Skeletal muscle tissue (tissue), 4 donors: Measurements from ENCODE around the gene TMCO4. TPM values are rescaled to one million over a fixed set of nuclear protein-coding genes. Genes with fewer than 3 reads are reported as not detected.

Experiments used
- H3K27ac ChIP-seq: one replicate; pipeline ENCODE4 v1.7.0; 2013; ENCODE audit warnings: mild to moderate bottlenecking, low read depth, low read length, inconsistent platforms
- H3K27me3 ChIP-seq, 3 donors: one replicate each; pipeline ENCODE4 v1.7.0; 2013; ENCODE audit warnings: low read length in 3 of 3; ENCODE audit not compliant: control insufficient read depth in 3 of 3, insufficient read depth in 3 of 3
- H3K36me3 ChIP-seq, 3 donors: one replicate each; pipeline ENCODE4 v1.7.0; 2013; ENCODE audit warnings: low read length in 3 of 3; ENCODE audit not compliant: control insufficient read depth in 3 of 3, insufficient read depth in 3 of 3
- H3K4me1 ChIP-seq, 3 donors: one replicate each; pipeline ENCODE4 v1.7.0; 2013; ENCODE audit warnings: low read length in 3 of 3, mild to moderate bottlenecking in 3 of 3; ENCODE audit not compliant: control insufficient read depth in 3 of 3, insufficient read depth in 3 of 3
- H3K4me3 ChIP-seq, 3 donors: one replicate each; pipeline ENCODE4 v1.7.0; 2013; ENCODE audit warnings: low read length in 3 of 3
- H3K9ac ChIP-seq, 3 donors: one replicate each; pipeline ENCODE4 v1.7.0; 2013; ENCODE audit warnings: low read length in 3 of 3, mild to moderate bottlenecking in 3 of 3, moderate library complexity in 2 of 3, low read depth in 1 of 3
- H3K9me3 ChIP-seq, 3 donors: one replicate each; pipeline ENCODE4 v1.7.0; 2013; ENCODE audit warnings: low read length in 3 of 3; ENCODE audit not compliant: control insufficient read depth in 3 of 3
- total RNA-seq: library from RNA; depleted of rRNA; stranded (reverse); fragments of >200 nt; gene quantifications from one replicate; pipeline ENCODE4 v1.2.3, GENCODE V29; 2014
- donor health status: Osteomylitis.

TMCO4 gene
- total RNA-seq, 1 donor from 2014 or later: 2.6 TPM

DNA sequence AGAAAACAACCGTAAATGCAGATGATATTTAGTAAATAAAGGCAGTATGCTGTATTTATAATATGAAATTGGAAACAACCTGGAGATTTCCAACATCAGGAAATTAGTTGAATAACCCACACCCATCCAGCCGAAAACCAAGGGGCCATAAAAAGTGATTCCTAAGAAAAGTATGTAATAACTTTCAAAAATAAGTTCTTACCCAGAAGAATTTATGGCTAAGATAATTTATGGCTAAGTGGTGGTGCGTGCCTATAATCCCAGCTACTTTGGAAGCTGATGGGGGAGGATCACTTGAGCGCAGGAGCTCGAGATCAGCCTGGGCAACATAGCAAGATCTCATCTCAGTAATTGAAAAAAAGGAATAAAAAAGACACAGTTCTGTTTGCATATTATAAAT lies 43.2 kb downstream of the TMCO4 start:
- H3K9me3 ChIP-seq: no peaks in the 10 kb centered on the region
- no peak overlapping the region for H3K4me3 ChIP-seq
- H3K9ac ChIP-seq: no peak overlapping the region
- H3K36me3 ChIP-seq: peaks cover 0 to 5% (median 0%) of the 10 kb centered on the region in 3 donors
- peaks cover 7 to 22% (median 18%) of the 10 kb centered on the region in 3 donors for H3K4me1 ChIP-seq
- no peak overlapping the region for H3K27ac ChIP-seq
- no peaks in the 10 kb centered on the region for H3K27me3 ChIP-seq

DNA sequence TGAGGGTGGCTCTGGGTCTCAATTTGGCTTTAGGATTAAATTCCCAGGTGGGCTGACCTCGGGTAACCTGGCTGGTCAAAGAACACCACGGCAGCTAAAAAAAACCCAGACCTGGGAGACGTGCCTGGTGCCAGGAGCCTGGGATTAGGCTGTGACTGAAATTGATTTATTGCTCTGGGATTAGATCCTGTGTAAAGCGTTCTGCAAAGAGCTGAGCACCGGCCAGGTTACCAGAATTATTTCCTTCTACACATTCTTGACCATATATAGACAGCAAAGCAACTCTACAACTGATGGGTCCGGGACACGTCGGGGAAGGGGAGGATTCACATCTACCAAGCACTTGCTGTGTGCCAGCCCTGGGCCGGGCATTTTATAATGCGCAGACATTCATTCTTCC lies 45.2 kb downstream of the TMCO4 start:
- no peaks in the 10 kb centered on the region for H3K9me3 ChIP-seq
- H3K36me3 ChIP-seq: peaks cover 0 to 5% (median 2%) of the 10 kb centered on the region in 3 donors
- no peaks in the 10 kb centered on the region for H3K27me3 ChIP-seq
- H3K27ac ChIP-seq: peak overlapping the region; percentile 4
- peak overlapping the region in 1 of 3 donors; percentile 57 for H3K9ac ChIP-seq
- H3K4me3 ChIP-seq: no peak overlapping the region
- H3K4me1 ChIP-seq: peaks cover 7 to 22% (median 18%) of the 10 kb centered on the region in 3 donors

DNA sequence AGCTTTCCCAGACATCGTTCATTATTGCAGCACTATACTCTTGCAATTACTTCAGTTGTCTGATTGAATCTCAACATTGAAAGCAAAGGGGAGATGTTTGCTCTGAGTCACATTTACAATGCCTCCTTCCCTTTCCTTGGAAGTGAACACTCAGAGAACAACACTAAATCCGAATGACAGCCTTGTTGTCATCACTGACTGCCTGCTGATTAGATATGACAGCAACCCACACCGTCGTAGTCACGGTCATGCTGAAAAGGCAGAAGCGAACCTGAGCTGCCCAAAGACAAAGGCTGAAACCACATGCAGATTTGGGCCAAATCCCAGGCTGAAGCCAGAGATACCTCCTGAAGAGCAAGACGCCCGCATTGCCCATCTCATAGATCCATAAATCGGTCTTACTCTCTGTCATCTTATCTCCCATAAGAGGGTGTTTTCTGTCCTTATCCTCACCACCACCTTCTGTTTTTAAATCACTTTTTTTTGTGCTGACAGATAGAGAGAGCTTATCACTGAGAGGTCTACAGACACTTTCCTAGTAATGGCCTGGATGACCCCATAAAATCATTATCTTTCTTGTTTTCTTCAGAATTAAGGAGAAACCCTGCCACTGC lies 47.5 kb downstream of the TMCO4 start:
- Histone ChIP-seq H3K9me3 (no peaks in the 10 kb centered on the region), H3K36me3 (peaks cover 0 to 5% (median 2%) of the 10 kb centered on the region in 3 donors), H3K27me3 (no peaks in the 10 kb centered on the region), H3K9ac (peak overlapping the region in 1 of 3 donors; percentile 33), H3K4me3 (no peak overlapping the region), H3K27ac (no peak overlapping the region), H3K4me1 (peaks cover 7 to 19% (median 11%) of the 10 kb centered on the region in 3 donors)

DNA sequence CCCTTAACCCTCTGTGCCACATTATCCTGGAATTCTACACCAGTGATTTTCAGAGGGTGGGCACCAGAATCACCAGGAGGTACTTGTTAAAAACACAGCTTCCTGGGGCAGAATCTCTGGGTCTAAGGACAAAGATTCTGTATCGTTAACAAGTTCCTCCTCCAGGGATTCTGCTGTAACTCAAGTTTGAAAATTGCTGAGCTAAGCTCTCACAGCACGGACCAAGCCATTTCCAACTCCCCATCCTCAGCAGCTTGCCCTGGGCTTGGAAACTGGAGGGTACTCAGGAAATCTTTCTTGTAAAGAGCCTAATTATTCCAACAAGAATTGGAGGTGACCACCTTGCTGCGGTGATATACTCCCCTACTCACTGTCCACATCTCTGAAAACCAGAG lies 48.8 kb downstream of the TMCO4 start:
- Histone ChIP-seq H3K9ac (no peak overlapping the region), H3K4me3 (no peak overlapping the region), H3K36me3 (peaks cover 6 to 9% (median 7%) of the 10 kb centered on the region in 3 donors), H3K27me3 (no peaks in the 10 kb centered on the region), H3K27ac (no peak overlapping the region), H3K4me1 (peaks cover 7 to 19% (median 11%) of the 10 kb centered on the region in 3 donors), H3K9me3 (no peaks in the 10 kb centered on the region)

DNA sequence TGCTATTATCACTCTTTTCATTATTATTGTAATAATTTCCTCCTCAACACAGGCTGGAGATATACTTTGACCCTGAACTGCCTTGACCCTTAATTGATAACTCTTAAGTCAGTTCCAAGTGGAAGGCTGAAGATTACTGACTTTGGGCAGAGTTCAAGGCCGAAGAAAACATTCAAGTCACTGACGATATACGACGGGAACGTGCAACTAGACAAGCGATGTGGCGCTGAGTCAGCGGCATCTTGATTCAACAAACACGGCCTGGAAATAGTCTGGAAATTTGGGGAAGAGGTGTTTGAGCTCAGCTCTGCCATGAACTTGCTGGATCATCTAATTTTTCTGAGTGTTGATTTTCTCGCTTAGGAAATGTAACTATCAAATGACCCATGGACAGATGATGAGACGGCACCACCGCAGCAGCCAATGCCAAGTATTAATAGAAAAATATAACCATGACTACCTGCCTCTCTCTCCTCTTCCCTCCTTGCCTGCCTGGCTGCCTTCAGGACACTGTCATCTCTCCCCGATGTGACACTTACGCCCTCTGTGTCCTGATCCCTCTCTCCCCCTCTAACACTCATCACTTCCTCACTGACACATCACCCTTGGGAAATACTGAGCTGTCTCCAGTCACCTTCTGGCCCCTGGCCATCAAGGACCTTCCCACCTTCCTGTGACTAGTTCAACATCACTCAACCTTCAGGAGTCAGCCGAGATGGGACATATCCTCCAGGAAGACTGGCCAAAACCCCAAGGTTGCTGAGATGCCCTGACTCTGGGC lies 49.4 kb downstream of the TMCO4 start:
- Histone ChIP-seq H3K27ac (no peak overlapping the region), H3K4me3 (no peak overlapping the region), H3K9me3 (no peaks in the 10 kb centered on the region), H3K4me1 (peaks cover 7 to 18% (median 10%) of the 10 kb centered on the region in 3 donors), H3K9ac (no peak overlapping the region), H3K36me3 (peaks cover 7 to 14% (median 8%) of the 10 kb centered on the region in 3 donors), H3K27me3 (no peaks in the 10 kb centered on the region)

DNA sequence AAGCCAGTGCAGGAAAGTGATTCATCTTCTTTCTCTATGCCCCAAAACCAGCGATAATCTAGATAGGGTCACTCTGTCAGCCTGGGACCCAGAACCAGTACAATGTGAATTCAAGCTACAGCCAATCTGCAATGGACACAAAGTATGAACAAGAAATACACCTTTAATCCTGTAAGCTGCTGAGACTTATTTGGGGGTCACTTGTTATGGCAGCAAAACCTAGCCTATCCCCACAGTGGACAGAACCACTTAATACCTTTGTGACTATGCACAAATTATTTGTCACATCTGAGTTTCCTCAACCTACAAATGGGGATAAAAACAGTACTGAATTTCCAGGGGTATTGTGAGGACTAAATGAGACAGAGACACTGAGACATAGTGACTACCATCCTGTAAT lies 50.0 kb downstream of the TMCO4 start:
- Histone ChIP-seq H3K9me3 (no peaks in the 10 kb centered on the region), H3K9ac (no peak overlapping the region), H3K4me1 (peaks cover 4 to 14% (median 5%) of the 10 kb centered on the region in 3 donors), H3K36me3 (peaks cover 7 to 13% (median 8%) of the 10 kb centered on the region in 3 donors), H3K4me3 (no peak overlapping the region), H3K27me3 (no peaks in the 10 kb centered on the region), H3K27ac (no peak overlapping the region)

DNA sequence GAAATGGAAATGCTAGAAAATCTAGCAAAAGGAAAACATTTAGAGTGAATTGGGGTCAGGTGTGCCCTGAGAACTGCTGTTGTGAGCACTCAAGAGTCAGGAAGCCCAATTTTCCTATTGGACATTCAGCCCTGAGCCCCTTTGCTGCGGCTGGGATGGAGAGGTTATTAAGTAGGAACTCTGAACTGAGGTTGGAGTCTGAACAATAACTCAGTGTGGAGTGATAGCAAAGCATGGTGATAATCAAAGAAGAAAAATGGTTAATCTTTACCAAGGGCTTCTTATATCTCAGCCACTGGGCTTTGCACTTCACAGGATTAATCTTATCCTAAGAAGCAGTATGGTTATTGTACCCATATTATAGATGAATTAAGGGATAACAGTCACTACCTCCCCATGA lies 52.0 kb downstream of the TMCO4 start:
- H3K9ac ChIP-seq: no peak overlapping the region
- H3K27ac ChIP-seq: no peak overlapping the region
- H3K4me3 ChIP-seq: no peak overlapping the region
- no peaks in the 10 kb centered on the region for H3K27me3 ChIP-seq
- H3K4me1 ChIP-seq: no peaks in the 10 kb centered on the region
- peaks cover 7 to 14% (median 8%) of the 10 kb centered on the region in 3 donors for H3K36me3 ChIP-seq
- H3K9me3 ChIP-seq: no peaks in the 10 kb centered on the region

DNA sequence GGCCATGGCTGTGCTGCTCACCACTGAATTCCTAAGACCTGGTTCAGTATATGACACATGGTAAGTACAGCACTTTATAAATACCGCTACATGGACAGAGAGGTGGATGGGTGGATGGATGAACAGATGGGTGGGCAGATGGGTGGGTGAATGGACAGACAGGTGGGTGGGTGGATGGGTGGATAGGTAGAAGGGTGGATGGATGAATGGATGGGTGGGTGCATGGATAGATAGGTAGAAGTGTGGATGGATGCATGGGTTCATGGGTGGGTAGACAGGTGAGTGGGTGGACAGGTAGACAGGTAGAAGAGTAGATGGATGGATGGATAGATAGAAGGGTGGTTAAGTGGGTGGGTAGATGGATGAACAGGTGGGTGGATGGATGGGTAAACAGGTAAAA lies 54.8 kb downstream of the TMCO4 start:
- no peak overlapping the region for H3K27ac ChIP-seq
- peaks cover 6 to 11% (median 7%) of the 10 kb centered on the region in 3 donors for H3K36me3 ChIP-seq
- H3K9me3 ChIP-seq: no peaks in the 10 kb centered on the region
- no peak overlapping the region for H3K4me3 ChIP-seq
- H3K27me3 ChIP-seq: no peaks in the 10 kb centered on the region
- no peaks in the 10 kb centered on the region for H3K4me1 ChIP-seq
- no peak overlapping the region for H3K9ac ChIP-seq

DNA sequence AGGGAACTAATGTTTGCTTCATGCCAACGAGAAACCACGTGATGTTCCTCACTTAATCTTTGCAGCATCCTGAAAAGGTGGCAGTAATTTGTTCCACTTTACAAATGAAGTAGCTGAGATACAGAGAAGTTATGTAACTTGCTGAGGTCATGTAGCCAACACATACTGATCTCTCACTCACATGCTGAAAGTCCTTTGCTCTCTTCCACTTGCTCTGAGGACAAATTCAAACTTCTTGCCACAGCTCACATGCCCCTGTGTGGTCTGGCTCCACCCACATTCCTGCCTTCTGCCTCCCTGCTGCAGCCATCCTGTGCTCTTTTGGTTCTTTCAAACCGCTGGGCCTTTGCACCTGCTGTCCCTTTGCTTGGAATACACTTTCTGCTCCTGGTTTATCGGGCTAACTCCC lies 55.4 kb downstream of the TMCO4 start:
- no peak overlapping the region for H3K4me3 ChIP-seq
- no peaks in the 10 kb centered on the region for H3K4me1 ChIP-seq
- H3K27ac ChIP-seq: no peak overlapping the region
- H3K9ac ChIP-seq: no peak overlapping the region
- no peaks in the 10 kb centered on the region for H3K9me3 ChIP-seq
- no peaks in the 10 kb centered on the region for H3K27me3 ChIP-seq
- peaks cover 6 to 11% (median 7%) of the 10 kb centered on the region in 3 donors for H3K36me3 ChIP-seq

DNA sequence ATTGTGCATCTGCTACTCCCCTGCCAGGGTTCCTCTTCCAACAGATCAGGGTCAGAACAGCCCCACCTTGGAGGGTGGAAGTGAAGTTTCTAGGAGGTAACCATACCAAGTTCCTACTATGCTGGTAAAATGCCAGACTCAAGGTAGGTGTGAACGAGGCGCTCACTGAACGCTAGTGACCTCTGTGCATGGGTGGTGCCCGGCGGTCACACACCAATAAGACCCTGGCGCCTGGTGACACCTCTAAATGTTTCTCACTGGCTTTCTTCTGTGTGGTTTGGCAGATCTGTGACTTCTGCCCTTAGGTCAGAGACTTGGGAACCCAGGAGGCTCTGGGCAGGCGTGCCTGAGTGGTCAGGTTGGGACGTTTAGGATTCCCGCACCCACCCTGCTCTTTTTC lies 55.9 kb downstream of the TMCO4 start:
- no peaks in the 10 kb centered on the region for H3K27me3 ChIP-seq
- H3K4me3 ChIP-seq: no peak overlapping the region
- H3K9me3 ChIP-seq: no peaks in the 10 kb centered on the region
- H3K9ac ChIP-seq: no peak overlapping the region
- H3K27ac ChIP-seq: no peak overlapping the region
- no peaks in the 10 kb centered on the region for H3K4me1 ChIP-seq
- H3K36me3 ChIP-seq: peaks cover 6 to 11% (median 7%) of the 10 kb centered on the region in 3 donors
